Central memory CD4-positive, alpha-beta T cell (primary cell): ENCODE measurements around the gene PCDHA6.
"Not testable (repeated sequence)": the region's sequence is repeated elsewhere in the genome, so short reads cannot be mapped to it uniquely, and the experiment has no call there.

Source experiments
- DNase-seq: peaks from one replicate; pipeline ENCODE4 v3.0.0; 2022

Gene PCDHA6

DNA sequence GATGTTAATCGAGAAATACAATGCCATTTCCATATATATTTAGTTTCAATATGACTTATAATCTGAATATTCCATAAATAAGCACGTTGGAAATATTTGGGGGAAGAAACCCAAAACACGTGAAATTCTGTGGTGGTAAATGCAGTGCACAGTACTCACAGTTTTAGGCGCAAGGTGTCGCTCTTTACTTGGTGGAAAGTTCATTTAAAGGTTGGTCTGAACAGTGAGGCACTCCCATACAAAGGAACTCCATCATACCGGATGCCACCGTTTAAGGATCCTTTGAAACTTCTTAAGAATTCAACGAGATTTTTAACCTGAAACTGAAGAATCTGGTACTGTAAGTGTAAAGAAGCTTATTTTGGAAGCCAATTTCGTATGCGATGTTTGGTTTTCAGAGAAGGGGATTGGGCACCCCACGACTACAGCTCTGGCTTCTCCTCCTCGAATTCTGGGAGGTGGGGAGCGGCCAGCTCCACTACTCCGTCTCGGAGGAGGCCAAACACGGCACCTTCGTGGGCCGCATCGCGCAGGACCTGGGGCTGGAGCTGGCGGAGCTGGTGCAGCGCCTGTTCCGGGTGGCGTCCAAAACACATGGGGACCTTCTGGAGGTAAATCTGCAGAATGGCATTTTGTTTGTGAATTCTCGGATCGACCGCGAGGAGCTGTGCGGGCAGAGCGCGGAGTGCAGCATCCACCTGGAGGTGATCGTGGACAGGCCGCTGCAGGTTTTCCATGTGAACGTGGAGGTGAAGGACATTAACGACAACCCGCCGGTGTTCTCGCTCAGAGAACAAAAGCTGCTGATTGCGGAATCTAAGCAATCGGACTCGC lies 41.2 kb downstream of the PCDHA6 start, which contains the start of gene PCDHA11:
PCDHA11 (plus strand) TSS at position 237 of the 834 bp plus-strand sequence; CDS start at position 384, 147 bp downstream.
- DNase-seq, result no peak

DNA sequence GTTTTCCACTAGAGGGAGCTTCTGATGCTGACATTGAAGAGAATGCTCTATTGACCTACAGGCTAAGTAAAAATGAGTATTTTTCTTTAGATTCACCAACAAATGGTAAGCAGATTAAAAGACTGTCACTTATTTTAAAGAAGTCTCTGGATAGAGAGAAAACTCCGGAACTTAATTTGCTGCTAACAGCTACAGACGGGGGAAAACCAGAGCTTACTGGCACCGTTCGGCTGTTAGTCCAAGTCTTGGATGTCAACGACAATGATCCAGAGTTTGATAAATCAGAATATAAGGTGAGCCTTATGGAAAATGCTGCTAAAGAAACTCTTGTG lies 41.8 kb downstream of the PCDHA6 start:
- no peak for DNase-seq

DNA sequence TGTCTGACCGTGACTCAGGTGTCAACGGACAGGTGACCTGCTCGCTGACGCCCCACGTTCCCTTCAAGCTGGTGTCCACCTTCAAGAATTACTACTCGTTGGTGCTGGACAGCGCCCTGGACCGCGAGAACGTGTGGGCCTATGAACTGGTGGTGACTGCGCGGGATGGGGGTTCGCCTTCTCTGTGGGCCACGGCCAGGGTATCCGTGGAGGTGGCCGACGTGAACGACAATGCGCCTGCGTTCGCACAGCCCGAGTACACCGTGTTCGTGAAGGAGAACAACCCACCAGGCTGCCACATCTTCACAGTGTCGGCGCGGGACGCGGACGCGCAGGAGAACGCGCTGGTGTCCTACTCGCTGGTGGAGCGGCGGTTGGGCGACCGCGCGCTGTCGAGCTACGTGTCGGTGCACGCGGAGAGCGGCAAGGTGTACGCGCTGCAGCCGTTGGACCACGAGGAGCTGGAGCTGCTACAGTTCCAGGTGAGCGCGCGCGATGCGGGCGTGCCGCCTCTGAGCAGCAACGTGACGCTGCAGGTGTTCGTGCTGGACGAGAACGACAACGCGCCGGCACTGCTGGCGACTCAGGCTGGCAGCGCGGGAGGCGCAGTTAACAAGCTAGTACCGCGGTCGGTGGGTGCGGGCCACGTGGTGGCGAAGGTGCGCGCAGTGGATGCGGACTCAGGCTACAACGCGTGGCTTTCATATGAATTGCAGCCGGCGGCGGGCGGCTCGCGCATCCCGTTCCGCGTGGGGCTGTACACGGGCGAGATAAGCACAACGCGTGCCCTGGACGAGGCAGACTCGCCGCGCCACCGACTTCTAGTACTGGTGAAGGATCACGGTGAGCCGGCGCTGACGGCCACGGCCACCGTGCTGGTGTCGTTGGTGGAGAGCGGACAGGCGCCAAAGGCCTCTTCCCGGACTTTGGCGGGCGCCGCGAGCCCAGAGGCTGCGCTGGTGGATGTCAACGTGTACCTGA lies 42.8 kb downstream of the PCDHA6 start:
- no peak for DNase-seq

DNA sequence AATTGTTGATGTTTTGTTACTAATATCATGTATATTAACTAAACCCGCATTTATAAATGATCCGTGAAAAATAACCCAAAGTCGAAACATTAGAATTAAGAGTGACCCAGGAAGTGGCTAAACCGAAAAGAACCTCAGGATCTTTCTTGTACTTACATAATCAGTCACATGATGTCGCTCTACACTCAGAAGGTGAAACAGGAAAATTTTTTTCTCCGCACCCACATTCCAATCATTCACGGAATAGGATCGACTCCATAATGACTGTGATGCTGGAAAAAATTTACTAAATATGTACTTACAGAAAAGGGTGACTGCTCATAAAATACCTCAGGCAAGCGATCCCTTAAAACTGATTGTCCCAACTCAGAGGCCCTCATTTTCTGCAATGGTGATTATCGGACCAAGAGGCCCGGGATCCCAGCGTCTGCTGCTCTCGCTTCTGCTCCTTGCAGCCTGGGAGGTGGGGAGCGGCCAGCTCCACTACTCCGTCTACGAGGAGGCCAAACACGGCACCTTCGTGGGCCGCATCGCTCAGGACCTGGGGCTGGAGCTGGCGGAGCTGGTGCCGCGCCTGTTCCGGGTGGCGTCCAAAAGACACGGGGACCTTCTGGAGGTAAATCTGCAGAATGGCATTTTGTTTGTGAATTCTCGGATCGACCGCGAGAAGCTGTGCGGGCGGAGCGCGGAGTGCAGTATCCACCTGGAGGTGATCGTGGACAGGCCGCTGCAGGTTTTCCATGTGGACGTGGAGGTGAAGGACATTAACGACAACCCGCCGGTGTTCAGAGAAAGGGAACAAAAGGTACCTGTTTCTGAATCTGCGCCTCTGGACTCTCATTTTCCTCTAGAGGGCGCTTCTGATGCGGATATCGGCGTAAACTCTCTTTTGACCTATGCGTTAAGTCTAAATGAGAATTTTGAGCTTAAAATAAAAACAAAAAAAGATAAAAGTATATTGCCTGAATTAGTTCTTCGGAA lies 47.6 kb downstream of the PCDHA6 start, which contains the start of gene PCDHA12:
PCDHA12 (plus strand) TSS at position 224 of the 981 bp plus-strand sequence; CDS start at position 389, 165 bp downstream.
- DNase-seq, result no peak

DNA sequence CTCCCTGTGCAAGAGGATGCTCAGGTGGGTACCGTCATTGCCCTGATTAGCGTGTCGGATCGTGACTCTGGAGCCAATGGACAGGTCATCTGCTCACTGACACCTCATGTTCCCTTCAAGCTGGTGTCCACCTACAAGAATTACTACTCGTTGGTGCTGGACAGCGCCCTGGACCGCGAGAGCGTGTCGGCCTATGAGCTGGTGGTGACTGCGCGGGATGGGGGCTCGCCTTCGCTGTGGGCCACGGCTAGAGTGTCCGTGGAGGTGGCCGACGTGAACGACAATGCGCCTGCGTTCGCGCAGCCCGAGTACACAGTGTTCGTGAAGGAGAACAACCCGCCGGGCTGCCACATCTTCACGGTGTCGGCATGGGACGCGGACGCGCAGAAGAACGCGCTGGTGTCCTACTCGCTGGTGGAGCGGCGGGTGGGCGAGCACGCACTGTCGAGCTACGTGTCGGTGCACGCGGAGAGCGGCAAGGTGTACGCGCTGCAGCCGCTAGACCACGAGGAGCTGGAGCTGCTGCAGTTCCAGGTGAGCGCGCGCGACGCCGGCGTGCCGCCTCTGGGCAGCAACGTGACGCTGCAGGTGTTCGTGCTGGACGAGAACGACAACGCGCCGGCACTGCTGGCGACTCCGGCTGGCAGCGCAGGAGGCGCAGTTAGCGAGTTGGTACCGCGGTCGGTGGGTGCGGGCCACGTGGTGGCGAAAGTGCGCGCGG lies 48.9 kb downstream of the PCDHA6 start:
- not testable (repeated sequence) for DNase-seq

DNA sequence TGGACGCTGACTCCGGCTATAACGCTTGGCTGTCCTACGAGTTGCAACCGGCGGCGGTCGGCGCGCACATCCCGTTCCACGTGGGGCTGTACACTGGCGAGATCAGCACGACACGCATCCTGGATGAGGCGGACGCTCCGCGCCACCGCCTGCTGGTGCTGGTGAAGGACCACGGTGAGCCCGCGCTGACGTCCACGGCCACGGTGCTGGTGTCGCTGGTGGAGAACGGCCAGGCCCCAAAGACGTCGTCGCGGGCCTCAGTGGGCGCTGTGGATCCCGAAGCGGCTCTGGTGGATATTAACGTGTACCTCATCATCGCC lies 49.5 kb downstream of the PCDHA6 start:
- no peak for DNase-seq
